HG02763 (cell line): Measurements from ENCODE around the gene FAM193A.
"Not testable (repeated sequence)": the region's sequence is repeated elsewhere in the genome, so short reads cannot be mapped to it uniquely, and the experiment has no call there.

ENCODE experiments used
- ATAC-seq: cut with Tn5 transposase; IDR thresholded peaks from one replicate; pipeline ENCODE4 v1.9.1; 2021; ENCODE audit warnings: mild to moderate bottlenecking, moderate library complexity; ENCODE audit not compliant: unreplicated experiment

The FAM193A gene

GRCh38 chr4:2721586-2721985 is 185.1 kb downstream of the FAM193A start:
- no peak for ATAC-seq

GRCh38 chr4:2722033-2722432 is 185.6 kb downstream of the FAM193A start:
- no peak for ATAC-seq

GRCh38 chr4:2723751-2724150 is 187.3 kb downstream of the FAM193A start:
- no peak for ATAC-seq

- ATAC-seq: no peak
Measured at GRCh38 chr4:2725380-2725779, 188.9 kb downstream of the FAM193A start.

GRCh38 chr4:2726881-2727280 is 190.4 kb downstream of the FAM193A start:
- not testable (repeated sequence) for ATAC-seq

GRCh38 chr4:2728221-2728620 is 191.8 kb downstream of the FAM193A start:
- no peak for ATAC-seq

GRCh38 chr4:2728806-2729532 is 192.5 kb downstream of the FAM193A start:
- ATAC-seq: no peak

GRCh38 chr4:2729533-2729875 is 193.1 kb downstream of the FAM193A start:
- no peak for ATAC-seq

GRCh38 chr4:2731907-2732317 is 195.5 kb downstream of the FAM193A start:
- ATAC-seq: no peak

- ATAC-seq: no peak
Measured at GRCh38 chr4:2732526-2732925, 196.1 kb downstream of the FAM193A start.

GRCh38 chr4:2733001-2733843 is 196.8 kb downstream of the FAM193A start:
- ATAC-seq: no peak

- ATAC-seq: no peak
Measured at GRCh38 chr4:2733844-2734574, 197.6 kb downstream of the FAM193A start.

- ATAC-seq: no peak
Measured at GRCh38 chr4:2734612-2735011, 198.2 kb downstream of the FAM193A start.

- ATAC-seq: no peak
Measured at GRCh38 chr4:2735869-2736268, 199.4 kb downstream of the FAM193A start.

- not testable (repeated sequence) for ATAC-seq
Measured at GRCh38 chr4:2738296-2738695, 201.8 kb downstream of the FAM193A start.

- ATAC-seq: no peak
Measured at GRCh38 chr4:2741626-2742025, 205.2 kb downstream of the FAM193A start.

- no peak for ATAC-seq
Measured at GRCh38 chr4:2742081-2742822, 205.8 kb downstream of the FAM193A start.

GRCh38 chr4:2742823-2743517 is 206.5 kb downstream of the FAM193A start:
- no peak for ATAC-seq

GRCh38 chr4:2743518-2744445 is 207.3 kb downstream of the FAM193A start:
- no peak for ATAC-seq
